Measurements from ENCODE around the gene ITPK1.

ITPK1 gene

DNA sequence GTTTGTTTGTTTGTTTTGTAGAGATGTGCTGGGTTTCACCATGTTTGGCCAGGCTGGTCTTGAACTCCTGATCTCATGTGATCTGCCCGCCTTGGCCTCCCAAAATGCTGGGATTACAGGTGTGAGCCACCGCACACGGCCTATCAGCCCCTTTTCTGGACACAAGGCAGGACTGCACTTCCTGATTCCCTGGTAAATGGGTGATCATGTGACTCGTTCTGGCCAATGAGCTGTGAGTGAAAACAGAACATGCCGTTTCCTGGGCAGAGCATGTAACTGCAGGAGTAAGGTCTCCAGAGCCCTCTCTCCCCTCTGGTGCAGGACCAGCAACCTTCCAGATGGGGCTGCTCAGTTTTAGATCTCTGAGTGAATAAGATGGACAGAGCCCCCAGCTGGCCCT is 92.7 kb downstream of the ITPK1 start:
- DNase-seq: peak; percentile 31

DNA sequence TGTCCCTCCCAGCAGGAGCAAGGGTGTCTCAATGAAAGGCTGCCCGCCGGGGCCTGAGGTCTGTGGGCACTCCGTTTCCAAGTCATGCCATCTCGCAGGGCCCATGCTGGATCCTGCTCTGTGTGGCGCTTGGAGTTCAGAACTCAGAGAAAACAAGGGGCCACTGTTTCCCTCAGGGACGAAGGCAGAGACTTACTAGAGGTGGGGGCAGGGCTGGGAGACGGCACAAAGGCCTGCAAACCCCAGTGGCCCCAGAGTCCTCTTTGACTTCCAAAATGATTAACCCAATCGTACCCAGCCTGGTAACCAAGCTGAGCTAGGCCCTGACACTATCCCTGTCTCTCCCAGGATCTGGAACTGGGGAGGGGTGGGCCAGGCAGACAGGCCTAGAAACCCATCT is 95.8 kb downstream of the ITPK1 start:
- no peak for DNase-seq

DNA sequence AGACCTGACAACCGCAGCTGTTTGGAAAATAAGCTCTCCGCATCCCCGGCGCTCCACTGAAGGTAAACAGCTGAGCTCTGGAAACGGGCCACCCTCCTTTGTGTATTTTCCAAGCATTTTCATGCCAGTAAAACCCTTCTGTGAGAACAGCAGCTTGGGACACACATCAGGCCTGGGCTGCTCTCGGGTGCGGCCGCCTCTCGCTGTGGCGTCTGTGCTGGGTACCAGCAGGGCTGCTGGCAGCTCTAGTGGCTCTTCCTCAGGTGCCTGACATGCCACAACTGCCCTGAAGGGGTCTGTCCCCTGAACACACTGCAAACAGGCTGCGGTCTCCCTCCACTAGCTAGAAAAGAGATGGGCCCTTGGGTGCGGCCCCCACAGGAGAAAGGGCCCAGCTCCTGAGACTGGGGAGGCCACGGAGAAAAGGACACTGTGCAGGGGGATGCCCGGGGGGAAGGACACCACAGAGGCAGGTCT is 96.3 kb downstream of the ITPK1 start:
- DNase-seq: no peak

DNA sequence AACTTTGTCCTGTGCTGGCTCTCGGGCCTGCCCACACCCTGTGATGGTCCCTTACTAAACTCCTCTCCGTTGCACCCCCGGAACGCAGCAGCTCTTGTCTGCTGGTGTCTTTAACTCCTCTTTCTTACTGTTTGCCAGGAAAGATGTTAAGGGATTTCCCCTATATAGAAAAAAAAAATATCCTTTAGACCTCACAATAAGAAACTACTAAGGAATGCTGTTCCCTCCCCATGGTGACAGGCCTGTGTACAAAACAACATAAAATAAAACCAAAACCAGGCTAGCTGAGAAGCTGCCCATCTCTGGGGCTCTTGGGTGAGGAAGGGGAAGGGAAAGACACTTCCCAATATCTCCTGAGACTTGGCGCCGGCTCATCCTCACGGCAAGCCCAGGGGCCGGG is 97.4 kb downstream of the ITPK1 start:
- no peak for DNase-seq

DNA sequence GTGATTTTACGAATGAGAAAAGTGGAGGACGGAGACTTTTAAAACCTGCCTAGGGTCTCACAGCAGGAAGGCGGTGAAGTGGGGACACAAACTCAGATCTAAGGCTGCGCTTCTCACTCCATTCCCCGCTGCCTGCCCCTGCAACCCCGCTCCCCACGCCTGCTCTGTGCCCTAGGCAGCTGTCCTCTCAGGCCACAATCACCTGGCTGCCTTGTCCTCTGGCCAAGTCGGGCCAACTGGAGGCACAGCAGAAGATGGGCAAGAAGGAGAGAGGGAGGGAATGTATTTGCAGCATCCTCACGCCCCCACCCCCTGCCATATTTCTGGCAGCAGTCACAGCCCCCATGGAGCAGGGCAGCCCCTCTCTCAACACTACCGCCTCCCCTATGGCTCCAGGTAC is 97.8 kb downstream of the ITPK1 start:
- DNase-seq: no peak

DNA sequence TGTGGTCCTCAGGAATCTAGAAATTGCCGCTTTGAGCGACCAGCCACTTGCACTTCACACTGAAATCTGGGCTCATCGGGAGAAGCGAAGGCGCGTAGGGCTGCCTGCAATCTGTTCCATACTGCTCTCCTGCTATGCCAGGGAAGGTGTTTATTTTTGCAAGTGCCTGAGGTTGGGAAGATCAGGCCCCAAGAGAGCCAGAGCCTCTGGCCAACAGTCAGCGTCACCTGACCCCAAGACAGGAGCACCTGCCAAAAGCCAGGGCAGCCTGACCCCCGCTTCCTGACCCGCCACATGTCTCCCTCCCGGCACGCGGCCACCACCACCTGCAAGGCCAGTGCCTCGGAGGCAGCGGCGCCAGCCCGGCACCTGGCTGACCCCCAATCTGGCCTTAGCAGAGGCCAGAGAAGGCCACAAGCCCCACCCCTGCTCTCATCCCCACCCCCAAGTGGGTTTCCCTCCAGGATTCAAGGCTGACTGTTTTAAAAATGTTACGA is 98.4 kb downstream of the ITPK1 start:
- no peak for DNase-seq

GRCh38 chr14:93016275-93016845 is 99.4 kb downstream of the ITPK1 start:
- DNase-seq: no peak

- DNase-seq: no peak
Observed at GRCh38 chr14:93015505-93015904, 100.2 kb downstream of the ITPK1 start.

DNA sequence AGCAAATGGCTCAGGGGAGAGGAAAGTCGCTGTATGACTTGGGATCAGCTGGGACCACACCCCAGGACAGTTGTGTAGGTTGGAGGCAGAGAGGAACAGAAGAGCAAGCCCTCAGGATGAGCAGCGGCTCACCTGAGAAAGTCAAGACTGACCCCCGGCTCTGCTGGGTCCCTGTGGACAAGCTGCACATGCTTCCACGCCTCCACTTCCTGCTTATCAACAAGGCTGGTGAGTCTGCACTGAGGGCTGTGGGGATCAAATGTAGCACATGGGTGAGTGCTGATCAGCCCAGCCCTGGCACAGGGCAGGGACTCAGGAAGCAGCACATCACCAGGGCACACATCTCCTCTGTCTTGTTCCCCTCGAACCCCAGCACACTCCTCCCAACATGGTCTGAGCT is 100.7 kb downstream of the ITPK1 start:
- no peak for DNase-seq

DNA sequence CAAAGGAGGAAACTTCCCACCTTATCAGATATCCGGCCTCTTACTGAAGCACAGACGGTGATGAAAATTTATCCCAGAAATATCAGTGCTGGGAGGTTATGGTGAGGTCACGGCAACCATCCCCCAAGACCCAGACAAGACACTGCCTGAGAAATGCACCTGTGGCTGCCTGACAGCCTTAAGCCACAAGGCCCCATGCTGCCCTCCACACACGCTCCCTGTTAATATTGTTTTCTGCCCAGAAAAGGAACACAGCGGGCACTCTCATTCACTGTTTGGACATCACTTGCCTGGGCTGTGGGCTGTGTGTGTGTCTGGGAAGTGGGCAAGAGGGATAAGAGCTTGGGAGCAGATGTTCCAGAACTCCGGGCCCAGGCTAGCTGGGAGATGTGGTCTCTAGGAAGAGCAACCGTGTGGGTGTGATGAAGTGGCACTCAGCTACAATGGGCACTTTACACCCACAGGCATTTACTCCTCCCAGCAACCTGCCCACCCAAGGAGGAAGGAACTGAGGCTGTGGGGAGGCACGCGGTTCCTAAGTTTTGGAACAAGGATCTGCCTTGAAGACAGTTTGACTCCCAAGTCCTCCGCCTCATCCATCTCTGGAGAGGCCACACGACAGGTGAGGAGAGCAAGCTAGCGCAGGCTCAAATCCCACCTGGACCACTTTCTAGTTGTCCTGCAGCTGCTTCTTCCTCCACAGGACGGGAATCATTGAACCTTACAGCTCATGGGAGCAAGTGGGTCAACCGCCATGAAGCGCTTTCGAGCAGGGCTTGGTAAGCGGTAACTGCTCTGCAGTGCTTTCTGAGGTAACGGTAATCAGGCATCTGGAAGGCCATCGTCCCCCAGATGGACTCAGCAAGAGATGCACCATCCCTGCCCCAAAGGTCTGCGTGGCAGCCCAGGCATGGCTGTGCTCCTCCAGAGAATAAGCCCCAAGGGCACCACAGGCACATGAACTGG is 101.4 kb downstream of the ITPK1 start:
- DNase-seq: no peak

- peak; percentile 75 for DNase-seq
Observed at GRCh38 chr14:93012951-93013719, 102.6 kb downstream of the ITPK1 start.

DNA sequence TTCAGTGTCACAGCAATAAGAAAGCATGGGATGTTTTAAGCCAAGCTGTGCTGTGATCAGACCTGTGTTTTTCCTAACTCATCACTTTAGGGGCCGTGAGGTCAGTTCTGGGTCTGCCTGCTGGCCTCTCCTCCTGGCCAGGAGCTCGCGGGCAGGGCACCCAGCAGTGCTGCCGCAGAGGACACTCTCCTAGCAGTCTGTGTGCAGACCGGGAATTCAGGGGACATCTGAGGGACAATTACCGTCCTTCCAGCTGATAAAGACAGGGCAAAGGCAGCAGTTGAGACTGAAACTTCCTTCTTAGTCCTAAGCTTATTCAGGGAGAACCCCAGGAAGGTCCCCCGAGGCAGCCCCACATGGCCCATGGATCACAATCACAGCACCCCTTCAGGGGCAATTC is 103.2 kb downstream of the ITPK1 start:
- no peak for DNase-seq

- DNase-seq: no peak
Observed at GRCh38 chr14:93011650-93012325, 103.9 kb downstream of the ITPK1 start.

DNA sequence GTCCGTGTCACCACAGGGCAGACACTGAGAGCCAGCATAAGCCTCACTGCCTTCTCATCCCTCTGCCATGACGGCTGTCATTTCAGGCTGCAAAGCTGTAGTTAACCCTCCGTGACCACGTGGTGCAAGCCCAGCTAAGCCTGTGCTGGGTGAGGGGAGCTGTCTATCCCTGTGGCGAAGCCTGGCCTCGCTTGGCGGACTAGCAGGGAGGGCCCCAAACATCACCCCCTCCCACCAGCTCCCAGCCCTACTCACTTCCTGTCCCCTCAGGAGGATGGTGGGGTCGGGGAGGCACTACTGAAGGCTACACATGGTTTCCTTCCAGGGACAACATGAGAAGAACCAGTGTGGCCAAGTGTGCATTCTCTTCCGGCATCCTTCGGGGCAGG is 104.6 kb downstream of the ITPK1 start:
- no peak for DNase-seq

GRCh38 chr14:93010522-93011140 is 105.1 kb downstream of the ITPK1 start:
- DNase-seq: no peak

DNA sequence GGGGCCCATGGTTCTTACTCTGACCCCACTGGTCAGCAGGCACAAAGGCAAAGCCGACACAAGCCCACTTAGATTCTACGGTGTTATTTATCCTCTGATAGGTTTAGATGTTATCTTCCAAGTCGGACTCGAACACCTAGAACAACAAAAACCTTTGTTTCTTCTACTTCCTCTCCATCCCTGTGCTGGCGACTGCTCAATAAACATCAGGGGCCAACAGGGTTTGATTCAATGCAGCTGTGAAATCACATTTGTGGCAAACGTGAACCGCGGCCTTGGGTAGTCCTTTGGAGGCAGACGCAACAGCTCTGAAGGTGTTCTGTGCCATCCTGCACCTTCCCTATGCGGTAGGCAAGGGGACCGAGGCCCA is 105.6 kb downstream of the ITPK1 start:
- DNase-seq: no peak

DNA sequence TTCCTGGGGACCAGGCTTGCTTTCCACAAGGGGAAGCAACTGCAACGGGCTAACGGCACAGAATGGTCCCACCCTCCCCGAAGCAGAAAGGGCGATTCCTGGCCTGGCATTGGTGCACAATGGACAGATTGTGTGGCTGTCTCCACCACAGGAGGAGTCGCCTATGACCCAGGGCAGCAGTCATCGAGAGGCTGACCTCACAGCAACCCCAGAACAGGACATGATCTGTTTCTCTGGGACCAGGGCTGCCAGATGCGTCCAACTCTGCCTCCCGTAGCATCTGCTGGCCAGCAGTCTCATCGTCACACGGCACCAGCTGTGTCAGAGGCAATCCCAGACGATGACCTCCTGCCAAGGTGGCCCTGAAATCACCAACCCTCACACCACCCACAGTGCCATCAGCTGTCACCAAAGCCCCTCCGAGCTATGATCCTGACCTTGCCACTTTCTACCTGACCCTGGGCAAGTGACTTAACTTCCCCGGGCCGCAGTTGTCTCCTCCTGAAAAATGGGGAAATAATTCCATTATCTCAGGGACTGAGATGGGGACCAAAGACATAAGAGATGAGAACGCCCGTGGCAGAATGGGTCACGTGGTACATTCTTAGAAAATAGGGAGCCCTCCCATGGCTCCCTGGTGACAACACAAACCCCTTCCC is 106.1 kb downstream of the ITPK1 start:
- DNase-seq: no peak

- no peak for DNase-seq
Observed at GRCh38 chr14:93008381-93008780, 107.3 kb downstream of the ITPK1 start.

DNA sequence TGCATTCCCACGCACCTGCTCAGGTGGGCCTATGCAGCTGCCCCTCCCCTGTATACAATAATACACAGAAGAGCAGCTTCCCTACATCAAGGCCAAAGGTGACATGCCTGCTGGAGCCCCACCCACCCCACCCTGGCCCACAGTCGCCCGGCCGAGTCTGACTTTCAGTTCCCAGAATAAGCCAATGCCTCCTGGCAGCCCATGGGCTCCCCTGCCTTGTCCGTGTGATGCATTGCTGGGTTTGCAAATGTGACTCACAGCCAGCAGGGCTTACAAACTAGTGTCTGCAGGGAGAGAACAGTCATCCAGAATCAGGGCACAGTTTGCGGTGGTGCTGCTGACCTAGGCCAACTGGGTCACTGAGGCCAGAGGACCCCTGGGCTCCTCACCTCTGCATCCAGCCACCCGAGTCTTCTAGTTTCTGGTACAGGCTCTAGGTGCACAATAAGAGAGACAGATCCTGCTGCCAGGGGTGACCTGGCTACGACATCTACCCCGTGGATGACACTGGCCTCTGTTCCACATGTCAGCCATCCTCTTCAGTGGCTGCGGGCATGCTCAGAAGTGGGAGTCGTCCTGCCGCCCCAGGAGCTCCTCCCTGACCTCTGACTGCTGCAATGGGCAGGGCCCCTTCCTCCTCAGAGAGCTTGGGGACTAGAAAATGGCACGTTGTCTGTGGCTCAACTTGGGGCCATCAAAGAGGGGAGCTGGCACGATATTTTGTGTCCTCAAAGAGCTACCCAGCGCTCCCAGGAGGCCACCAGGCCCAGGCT is 108.3 kb downstream of the ITPK1 start:
- peak; percentile 71 for DNase-seq

DNA sequence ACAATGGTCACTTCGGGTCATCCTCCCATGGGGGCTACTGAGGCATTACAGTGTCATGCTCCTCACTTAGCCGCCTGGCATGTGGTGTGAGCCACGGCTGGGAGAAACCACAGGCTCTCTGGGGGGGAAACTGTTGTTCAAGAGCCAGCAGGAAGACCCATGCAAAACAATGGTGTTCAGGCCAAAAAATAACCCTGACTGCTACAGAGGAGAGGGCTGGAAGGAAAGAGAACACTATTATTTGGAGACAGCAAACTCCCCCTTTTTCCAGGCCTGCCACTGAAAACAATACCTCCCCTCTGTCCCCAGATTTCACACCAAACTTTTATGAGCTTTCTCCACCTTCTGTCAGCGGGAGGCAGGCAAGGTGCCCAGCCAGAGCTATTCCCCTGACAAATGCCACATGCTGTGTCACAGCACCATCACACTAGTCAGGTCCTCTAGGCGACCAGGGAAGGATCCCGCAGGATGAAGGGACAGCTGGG is 109.1 kb downstream of the ITPK1 start:
- peak; percentile 64 for DNase-seq

GRCh38 chr14:93005838-93006237 is 109.9 kb downstream of the ITPK1 start:
- DNase-seq: no peak
